H9 (cell line): ENCODE measurements around the gene EIF4E1B. TPM values are rescaled to one million over a fixed set of nuclear protein-coding genes. Genes with fewer than 3 reads are reported as not detected.
A peak's percentile ranks its signal among the peaks of the same experiment; 100 is the strongest.

Experiments used
- DNase-seq: peaks from one replicate; pipeline ENCODE4 v3.0.0-alpha.2; 2017
- H2AFZ ChIP-seq: one replicate; pipeline ENCODE4 v1.6.1; 2013; ENCODE audit warnings: mild to moderate bottlenecking, low read length, control low read depth, moderate library complexity
- H2AK5ac ChIP-seq: 2 replicates; pipeline ENCODE4 v1.6.1; 2013; ENCODE audit warnings: low read length, control low read depth, mixed read lengths; ENCODE audit not compliant: insufficient read length
- H2BK120ac ChIP-seq: one replicate; pipeline ENCODE4 v1.6.1; 2013; ENCODE audit warnings: low read depth, mild to moderate bottlenecking, low read length, control low read depth, inconsistent platforms; ENCODE audit not compliant: poor library complexity, severe bottlenecking
- H2BK12ac ChIP-seq: 2 replicates; pipeline ENCODE4 v1.6.1; 2013; ENCODE audit warnings: low read length, control low read depth, mixed read lengths, low read depth; ENCODE audit not compliant: insufficient read length
- H2BK15ac ChIP-seq: 2 replicates; pipeline ENCODE4 v1.6.1; 2013; ENCODE audit warnings: low read depth, low read length, control low read depth
- H2BK20ac ChIP-seq: one replicate; pipeline ENCODE4 v1.6.1; 2013; ENCODE audit warnings: low read depth, mild to moderate bottlenecking, low read length, control low read depth, inconsistent platforms; ENCODE audit not compliant: poor library complexity, severe bottlenecking
- H2BK5ac ChIP-seq: 2 replicates; pipeline ENCODE4 v1.6.1; 2013; ENCODE audit warnings: low read length, control low read depth, mixed read lengths; ENCODE audit not compliant: insufficient read length
- H3K14ac ChIP-seq: 2 replicates; pipeline ENCODE4 v1.6.1; 2013; ENCODE audit warnings: low read length, control low read depth; ENCODE audit not compliant: insufficient read depth
- H3K18ac ChIP-seq: 2 replicates; pipeline ENCODE4 v1.6.1; 2013; ENCODE audit warnings: low read depth, mild to moderate bottlenecking, mixed read lengths, low read length, control low read depth; ENCODE audit not compliant: insufficient read length
- H3K23ac ChIP-seq: 2 replicates; pipeline ENCODE4 v1.6.1; 2013; ENCODE audit warnings: low read length, control low read depth, mixed read lengths, low read depth; ENCODE audit not compliant: insufficient read length
- H3K23me2 ChIP-seq: 2 replicates; pipeline ENCODE4 v1.6.1; 2013; ENCODE audit warnings: low read depth, mild to moderate bottlenecking, mixed read lengths, low read length, control low read depth; ENCODE audit not compliant: insufficient read length, poor library complexity, severe bottlenecking
- H3K27ac ChIP-seq: 2 replicates; pipeline ENCODE4 v1.5.1; 2013; ENCODE audit warnings: low read length, control low read depth, mixed read lengths, low read depth; ENCODE audit not compliant: insufficient read length
- H3K27me3 ChIP-seq: 2 replicates; pipeline ENCODE4 v1.6.1; 2013; ENCODE audit warnings: low read length, control low read depth, inconsistent platforms; ENCODE audit not compliant: insufficient read depth
- H3K4ac ChIP-seq: 2 replicates; pipeline ENCODE4 v1.6.1; 2013; ENCODE audit warnings: low read depth, mild to moderate bottlenecking, control low read depth, inconsistent platforms, low read length, moderate library complexity
- H3K4me1 ChIP-seq: 2 replicates; pipeline ENCODE4 v1.6.1; 2013; ENCODE audit warnings: low read length, control low read depth, inconsistent platforms; ENCODE audit not compliant: insufficient read depth
- H3K4me2 ChIP-seq: 2 replicates; pipeline ENCODE4 v1.6.1; 2013; ENCODE audit warnings: low read length, control low read depth, mixed read lengths; ENCODE audit not compliant: insufficient read length, insufficient read depth
- H3K56ac ChIP-seq: 2 replicates; pipeline ENCODE4 v1.6.1; 2013; ENCODE audit warnings: low read depth, mild to moderate bottlenecking, mixed read lengths, low read length, control low read depth; ENCODE audit not compliant: insufficient read length
- H3K79me1 ChIP-seq: 2 replicates; pipeline ENCODE4 v1.6.1; 2013; ENCODE audit warnings: low read depth, mild to moderate bottlenecking, moderate library complexity, low read length, control low read depth, inconsistent platforms; ENCODE audit not compliant: insufficient read depth, poor library complexity, severe bottlenecking
- H3K79me2 ChIP-seq: 2 replicates; pipeline ENCODE4 v1.6.1; 2013; ENCODE audit warnings: low read length, control low read depth, inconsistent platforms; ENCODE audit not compliant: insufficient read depth
- H3K9ac ChIP-seq: 2 replicates; pipeline ENCODE4 v1.6.1; 2013; ENCODE audit warnings: low read length, control low read depth, mixed read lengths; ENCODE audit not compliant: insufficient read length; ENCODE audit errors: extremely low read depth
- H3K9me3 ChIP-seq: one replicate; pipeline ENCODE4 v1.6.1; 2013; ENCODE audit warnings: low read depth, low read length, inconsistent platforms; ENCODE audit not compliant: control insufficient read depth
- H3T11ph ChIP-seq: one replicate; pipeline ENCODE4 v1.6.1; 2013; ENCODE audit warnings: mild to moderate bottlenecking, low read length, control low read depth, inconsistent platforms
- H4K20me1 ChIP-seq: one replicate; pipeline ENCODE4 v1.6.1; 2013; ENCODE audit not compliant: control insufficient read depth, insufficient read length, insufficient read depth
- H4K5ac ChIP-seq: 2 replicates; pipeline ENCODE4 v1.6.1; 2013; ENCODE audit warnings: low read depth, mild to moderate bottlenecking, mixed read lengths, low read length, control low read depth; ENCODE audit not compliant: insufficient read length
- H4K8ac ChIP-seq: replicated peaks from 2 replicates; pipeline ENCODE4 v1.6.1; 2013; ENCODE audit warnings: low read length, control low read depth, mixed read lengths, low read depth; ENCODE audit not compliant: insufficient read length
- H4K91ac ChIP-seq: 2 replicates; pipeline ENCODE4 v1.6.1; 2013; ENCODE audit warnings: low read depth, mild to moderate bottlenecking, moderate library complexity, mixed read lengths, low read length, control low read depth; ENCODE audit not compliant: insufficient read length
- H3K27ac Mint-ChIP-seq, 3 experiments: 2 replicates in 2 of 3; 3 replicates in 1 of 3; pipeline ENCODE4 v1.8.0; 2020 to 2021; ENCODE audit warnings: mixed read lengths in 3 of 3, mild to moderate bottlenecking in 1 of 3, moderate library complexity in 1 of 3
- H3K27me3 Mint-ChIP-seq: 2 replicates; pipeline ENCODE4 v1.8.0; 2021; ENCODE audit warnings: low read depth, mild to moderate bottlenecking, moderate library complexity, mixed read lengths
- H3K36me3 Mint-ChIP-seq, 3 experiments: 2 replicates in 2 of 3; 3 replicates in 1 of 3; pipeline ENCODE4 v1.8.0; 2020 to 2021; ENCODE audit warnings: low read depth in 3 of 3, mixed read lengths in 3 of 3; ENCODE audit not compliant: insufficient read depth in 1 of 3
- H3K4me1 Mint-ChIP-seq, 2 experiments: 2 replicates each; pipeline ENCODE4 v1.8.0; 2020; ENCODE audit warnings: mixed read lengths in 2 of 2
- H3K4me3 Mint-ChIP-seq, 2 experiments: 2 replicates in 1 of 2; 3 replicates in 1 of 2; pipeline ENCODE4 v1.8.0; 2020 to 2021; ENCODE audit warnings: mild to moderate bottlenecking in 2 of 2, mixed read lengths in 2 of 2, moderate library complexity in 1 of 2
- H3K9me3 Mint-ChIP-seq, 2 experiments: 2 replicates in 1 of 2; 3 replicates in 1 of 2; pipeline ENCODE4 v1.8.0; 2020; ENCODE audit warnings: mild to moderate bottlenecking in 2 of 2, mixed read lengths in 2 of 2, moderate library complexity in 1 of 2
- WGBS: extraction: QIAGEN DNeasy Blood & Tissue Kit; methylation state at CpG from one replicate; pipeline ENCODE4 v1.1.7; 2013; ENCODE audit warnings: missing lambda C conversion rate, low lambda C conversion rate, mixed read lengths; ENCODE audit not compliant: insufficient read length; ENCODE audit errors: extremely low coverage; 5-methylcytosine and 5-hydroxymethylcytosine counted together
- total RNA-seq: library from RNA; stranded (reverse); gene quantifications from 2 replicates; pipeline ENCODE4 v1.2.1, GENCODE V29; 2021
- TF ChIP-seq, protein P1 (sequence below): fragments of 200-600 bp; sonication (generic); conservative IDR thresholded peaks from 3 replicates; pipeline ENCODE4 v1.8.0; 2021; ENCODE audit warnings: antibody characterized with exemption, mild to moderate bottlenecking

The EIF4E1B gene
- total RNA-seq, 1 experiment from 2014 or later = 1.3 TPM

DNA sequence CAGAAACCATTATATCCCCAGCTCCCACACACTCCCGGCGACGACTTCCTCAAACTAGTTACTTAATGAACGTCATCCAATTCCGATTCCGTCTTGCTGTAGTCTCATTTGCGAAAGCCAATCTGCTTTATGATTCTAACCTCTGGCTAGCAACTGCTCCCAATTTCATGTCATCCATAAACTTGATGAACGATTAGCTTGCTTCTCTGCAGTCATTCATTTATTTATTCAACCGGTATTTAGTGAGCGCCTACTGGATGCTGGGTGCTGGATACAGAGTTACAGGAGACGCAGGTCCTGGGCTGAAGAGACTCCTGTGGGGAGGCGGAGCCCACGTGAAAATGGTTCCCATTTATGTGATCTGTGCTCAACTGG is 63.0 kb downstream of the EIF4E1B start:
- Histone ChIP-seq H4K8ac (no peak overlapping the region), H3K4me1 (peaks cover 10% of the 10 kb centered on the region; the same call in 1 of the 2 replicates), H2AK5ac (no peak overlapping the region), H3K79me2 (no peaks in the 10 kb centered on the region), H2BK20ac (no peak overlapping the region), H3K4ac (no peak overlapping the region), H2BK15ac (no peak overlapping the region), H3K56ac (no peak overlapping the region), H3T11ph (no peak overlapping the region), H3K23ac (no peak overlapping the region), H3K4me2 (no peak overlapping the region), H2BK5ac (no peak overlapping the region), H3K79me1 (no peaks in the 10 kb centered on the region), H3K27me3 (no peaks in the 10 kb centered on the region), H2BK12ac (no peak overlapping the region), H3K9ac (no peak overlapping the region), H4K20me1 (no peaks in the 10 kb centered on the region), H3K14ac (no peak overlapping the region), H2BK120ac (no peak overlapping the region), H2AFZ (no peak overlapping the region), H4K91ac (no peak overlapping the region), H4K5ac (no peak overlapping the region), H3K27ac (no peak overlapping the region), H3K9me3 (no peaks in the 10 kb centered on the region), H3K18ac (no peak overlapping the region), H3K23me2 (no peaks in the 10 kb centered on the region)
- Mint-ChIP-seq H3K27ac (no peak overlapping the region), H3K36me3 (no peaks in the 10 kb centered on the region), H3K4me3 (0 out of 5 replicates have a peak overlapping the region, but pooled peaks of 1 of the 2 experiments have one; percentile 28), H3K27me3 (peaks cover 15% of the 10 kb centered on the region), H3K9me3 (no peaks in the 10 kb centered on the region; a peak in 1 of 5 replicates), H3K4me1 (peaks cover 62 to 69% of the 10 kb centered on the region in 2 experiments)
- no peak for DNase-seq
- WGBS = no CpG with 5 or more reads among the region's 13 CpGs
- TF ChIP-seq, protein P1, sequence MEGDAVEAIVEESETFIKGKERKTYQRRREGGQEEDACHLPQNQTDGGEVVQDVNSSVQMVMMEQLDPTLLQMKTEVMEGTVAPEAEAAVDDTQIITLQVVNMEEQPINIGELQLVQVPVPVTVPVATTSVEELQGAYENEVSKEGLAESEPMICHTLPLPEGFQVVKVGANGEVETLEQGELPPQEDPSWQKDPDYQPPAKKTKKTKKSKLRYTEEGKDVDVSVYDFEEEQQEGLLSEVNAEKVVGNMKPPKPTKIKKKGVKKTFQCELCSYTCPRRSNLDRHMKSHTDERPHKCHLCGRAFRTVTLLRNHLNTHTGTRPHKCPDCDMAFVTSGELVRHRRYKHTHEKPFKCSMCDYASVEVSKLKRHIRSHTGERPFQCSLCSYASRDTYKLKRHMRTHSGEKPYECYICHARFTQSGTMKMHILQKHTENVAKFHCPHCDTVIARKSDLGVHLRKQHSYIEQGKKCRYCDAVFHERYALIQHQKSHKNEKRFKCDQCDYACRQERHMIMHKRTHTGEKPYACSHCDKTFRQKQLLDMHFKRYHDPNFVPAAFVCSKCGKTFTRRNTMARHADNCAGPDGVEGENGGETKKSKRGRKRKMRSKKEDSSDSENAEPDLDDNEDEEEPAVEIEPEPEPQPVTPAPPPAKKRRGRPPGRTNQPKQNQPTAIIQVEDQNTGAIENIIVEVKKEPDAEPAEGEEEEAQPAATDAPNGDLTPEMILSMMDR = no peak
